ENCODE data around the gene RNF20. TPM values are rescaled to one million over a fixed set of nuclear protein-coding genes. Genes with fewer than 3 reads are reported as not detected.

RNF20 gene
- total and polyA plus RNA-seq, 7 donors: 19.4 to 56.9 (median 41.1) TPM

DNA sequence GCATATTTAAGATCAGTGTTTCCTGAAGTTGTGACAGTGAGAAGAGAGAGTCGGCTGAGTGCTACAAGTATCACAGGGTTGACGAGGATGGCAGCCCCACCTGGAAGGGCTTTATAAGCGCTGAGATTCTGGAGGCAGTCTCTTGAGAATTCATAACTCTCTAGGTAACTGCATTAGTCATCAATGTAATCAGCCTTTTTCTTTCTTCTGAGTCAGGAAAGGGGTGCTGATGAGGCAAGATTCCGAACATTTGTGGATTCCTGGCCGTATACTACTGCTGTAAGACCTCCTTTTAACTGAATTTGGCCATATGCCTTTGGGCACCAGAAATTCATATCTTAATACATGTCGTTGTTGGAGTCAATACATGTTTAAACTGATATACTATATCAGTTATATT, 6.6 kb upstream of the RNF20 start:
- no peaks in the 10 kb centered on the region for H3K27me3 ChIP-seq (ENCODE audit: insufficient read depth in 3 of 3, low read length in 2 of 3)
- ATAC-seq: no peak
- H3K9me3 ChIP-seq: no peaks in the 10 kb centered on the region
- TF ChIP-seq, protein P1, sequence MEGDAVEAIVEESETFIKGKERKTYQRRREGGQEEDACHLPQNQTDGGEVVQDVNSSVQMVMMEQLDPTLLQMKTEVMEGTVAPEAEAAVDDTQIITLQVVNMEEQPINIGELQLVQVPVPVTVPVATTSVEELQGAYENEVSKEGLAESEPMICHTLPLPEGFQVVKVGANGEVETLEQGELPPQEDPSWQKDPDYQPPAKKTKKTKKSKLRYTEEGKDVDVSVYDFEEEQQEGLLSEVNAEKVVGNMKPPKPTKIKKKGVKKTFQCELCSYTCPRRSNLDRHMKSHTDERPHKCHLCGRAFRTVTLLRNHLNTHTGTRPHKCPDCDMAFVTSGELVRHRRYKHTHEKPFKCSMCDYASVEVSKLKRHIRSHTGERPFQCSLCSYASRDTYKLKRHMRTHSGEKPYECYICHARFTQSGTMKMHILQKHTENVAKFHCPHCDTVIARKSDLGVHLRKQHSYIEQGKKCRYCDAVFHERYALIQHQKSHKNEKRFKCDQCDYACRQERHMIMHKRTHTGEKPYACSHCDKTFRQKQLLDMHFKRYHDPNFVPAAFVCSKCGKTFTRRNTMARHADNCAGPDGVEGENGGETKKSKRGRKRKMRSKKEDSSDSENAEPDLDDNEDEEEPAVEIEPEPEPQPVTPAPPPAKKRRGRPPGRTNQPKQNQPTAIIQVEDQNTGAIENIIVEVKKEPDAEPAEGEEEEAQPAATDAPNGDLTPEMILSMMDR (IDR thresholded peaks at IDR 0.05): no peak
- H3K4me1 ChIP-seq: no peaks in the 10 kb centered on the region
- intact Hi-C loops (cut with DNase I): no loop called here
- no peaks in the 10 kb centered on the region for H3K36me3 ChIP-seq (ENCODE audit: insufficient read depth in 1 of 2, low read depth in 1 of 2)
- no peak for DNase-seq
- 62 to 68% (median 64%) methylated on average over 6 of the region's 6 CpGs for WGBS, 3 donors
- H3K27ac ChIP-seq: no peak overlapping the region
- no peak overlapping the region for H3K4me3 ChIP-seq

DNA sequence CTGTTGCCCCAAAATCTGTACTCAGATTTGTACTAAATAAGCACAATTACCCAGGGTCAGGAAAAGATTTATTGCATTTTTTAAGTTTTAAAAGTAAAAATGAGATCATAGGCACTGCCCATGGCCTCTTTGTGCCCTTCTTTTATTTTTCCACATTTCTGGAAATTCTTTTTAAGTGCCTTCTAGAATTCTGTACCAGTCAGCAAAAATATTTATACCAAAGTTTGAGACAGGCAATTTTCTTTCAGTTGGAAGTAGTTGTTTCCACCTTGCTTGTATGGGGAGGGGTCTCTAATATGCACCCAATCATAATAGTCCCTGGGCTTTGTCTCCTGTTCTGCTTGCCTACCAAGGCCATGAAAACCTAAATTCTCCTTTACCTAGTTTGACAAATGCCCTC, 5.6 kb upstream of the RNF20 start:
- Histone ChIP-seq H3K4me1 (peaks cover 3% of the 10 kb centered on the region), H3K36me3 (ENCODE audit: insufficient read depth in 1 of 2, low read depth in 1 of 2) (no peaks in the 10 kb centered on the region), H3K9me3 (no peaks in the 10 kb centered on the region), H3K27ac (no peak overlapping the region), H3K4me3 (no peak overlapping the region), H3K27me3 (ENCODE audit: insufficient read depth in 3 of 3, low read length in 2 of 3) (no peaks in the 10 kb centered on the region)
- DNase-seq (no peak), ATAC-seq (no peak)
- intact Hi-C loops (cut with DNase I): loop anchor here (1.0 to 2.0 kb wide), 2 partner anchors 69 to 70 kb away; no protein-coding TSS in a partner anchor
- TF ChIP-seq, protein P1 (IDR thresholded peaks at IDR 0.05): no peak

DNA sequence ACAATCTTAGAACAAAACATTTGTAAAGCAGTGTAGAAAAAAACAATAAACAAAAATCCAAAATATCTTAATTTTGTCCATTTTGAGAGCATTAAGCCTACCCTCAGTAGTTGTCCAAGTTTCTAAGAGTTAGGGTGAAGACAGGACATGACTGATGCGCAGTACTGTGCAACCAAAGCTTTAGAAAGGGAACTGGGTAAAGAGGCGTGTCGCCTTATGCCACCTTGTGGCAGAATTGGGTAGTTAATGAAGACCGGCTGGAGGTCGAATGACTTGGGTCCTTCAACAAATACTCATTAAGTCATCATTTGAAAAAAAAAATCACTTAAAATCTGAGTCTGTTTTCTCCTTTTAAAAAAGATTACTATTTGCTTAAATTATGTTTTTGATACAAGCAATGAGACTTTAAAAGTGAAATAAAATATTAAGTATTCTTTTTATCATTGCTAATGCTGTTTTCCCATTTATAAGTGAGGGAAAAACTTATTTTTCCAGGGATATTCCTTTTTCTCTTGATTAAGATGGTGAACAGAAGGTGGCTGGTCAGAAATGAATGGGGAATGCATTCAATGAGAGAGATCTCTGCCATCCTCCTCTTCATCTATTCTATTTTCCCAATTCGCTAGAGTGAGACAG, 3.5 kb upstream of the RNF20 start:
- TF ChIP-seq, protein P1 (IDR thresholded peaks at IDR 0.05): peak; percentile 92
- Histone ChIP-seq H3K9me3 (no peaks in the 10 kb centered on the region), H3K27me3 (ENCODE audit: insufficient read depth in 3 of 3, low read length in 2 of 3) (no peaks in the 10 kb centered on the region), H3K4me1 (peaks cover 4% of the 10 kb centered on the region), H3K27ac (no peak overlapping the region), H3K36me3 (ENCODE audit: insufficient read depth in 1 of 2, low read depth in 1 of 2) (peaks cover 0 to under 1% of the 10 kb centered on the region in 2 donors), H3K4me3 (no peak overlapping the region)
- ATAC-seq (peak; percentile 43 to 53 (median 50)), DNase-seq (peak; percentile 39 to 60)
- intact Hi-C loops (cut with DNase I): loop anchor here in 1 of 2 donors (1.0 kb wide), 1 partner anchor 68 kb away; no protein-coding TSS in a partner anchor
- WGBS, 3 donors: 17 to 22% (median 19%) methylated on average over 6 of the region's 6 CpGs

DNA sequence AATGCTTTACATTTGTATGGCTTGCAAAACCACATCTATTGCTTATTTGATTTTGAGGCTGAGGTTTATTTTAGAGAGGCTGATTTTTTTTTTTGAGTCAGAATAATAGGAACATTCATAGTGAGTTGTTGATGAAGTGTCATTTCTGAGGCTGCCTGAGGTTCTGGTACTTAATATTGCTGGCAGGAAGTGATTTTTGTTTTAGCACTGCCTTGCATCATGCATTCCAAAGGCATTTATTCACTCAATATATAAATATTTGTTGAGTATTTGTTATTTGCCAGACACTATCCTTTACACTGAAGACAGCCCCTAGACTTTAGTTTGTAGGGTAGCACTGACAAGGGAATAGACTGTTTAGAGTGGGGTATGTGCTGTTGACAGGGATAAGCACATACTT, 2.7 kb downstream of the RNF20 start:
- DNase-seq: no peak
- no peak overlapping the region for H3K27ac ChIP-seq
- no peak for ATAC-seq
- peaks cover 0 to 52% of the 10 kb centered on the region in 2 donors for H3K36me3 ChIP-seq (ENCODE audit: insufficient read depth in 1 of 2, low read depth in 1 of 2)
- intact Hi-C loops (cut with DNase I): no loop called here
- H3K4me1 ChIP-seq: peaks cover 18% of the 10 kb centered on the region
- H3K27me3 ChIP-seq (ENCODE audit: insufficient read depth in 3 of 3, low read length in 2 of 3): no peaks in the 10 kb centered on the region
- TF ChIP-seq, protein P1 (IDR thresholded peaks at IDR 0.05): no peak
- no peaks in the 10 kb centered on the region for H3K9me3 ChIP-seq
- H3K4me3 ChIP-seq: no peak overlapping the region

DNA sequence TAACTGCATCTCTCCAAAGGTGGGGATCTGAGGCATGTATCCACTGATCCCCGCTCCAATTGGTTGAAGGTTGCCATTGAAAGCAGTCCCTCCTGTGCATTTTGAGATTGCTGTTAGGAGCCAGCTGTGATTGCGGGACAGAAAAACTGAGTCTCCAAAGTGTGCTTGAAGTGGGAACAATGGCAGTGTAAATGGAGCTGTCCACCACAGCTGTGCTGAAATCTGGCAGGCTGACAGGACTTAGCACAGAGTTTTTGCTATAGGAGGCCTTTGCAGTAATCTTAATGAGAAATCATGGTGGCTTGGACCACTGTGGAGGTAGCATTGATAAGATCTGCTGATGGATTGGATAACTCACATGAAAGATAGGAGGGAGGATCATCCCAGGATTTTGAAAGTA, 3.3 kb downstream of the RNF20 start:
- 88 to 98% (median 92%) methylated on average over 2 of the region's 2 CpGs for WGBS, 3 donors
- no peak for ATAC-seq
- Histone ChIP-seq H3K9me3 (no peaks in the 10 kb centered on the region), H3K27ac (no peak overlapping the region), H3K4me3 (no peak overlapping the region), H3K27me3 (ENCODE audit: insufficient read depth in 3 of 3, low read length in 2 of 3) (no peaks in the 10 kb centered on the region), H3K4me1 (peaks cover 18% of the 10 kb centered on the region), H3K36me3 (ENCODE audit: insufficient read depth in 1 of 2, low read depth in 1 of 2) (peaks cover 0 to 57% of the 10 kb centered on the region in 2 donors)
- intact Hi-C loops (cut with DNase I): no loop called here
- no peak for DNase-seq
- TF ChIP-seq, protein P1 (IDR thresholded peaks at IDR 0.05): no peak
